Retina (tissue), 1 donor: ENCODE results near the gene JMJD1C.
A peak's percentile ranks its signal among the peaks of the same experiment; 100 is the strongest.

Source experiments
- DNase-seq: peaks from one replicate; pipeline ENCODE4 v3.0.0-alpha.2; 2016

JMJD1C gene

GRCh38 chr10:63206997-63207811 lies 258.6 kb downstream of the JMJD1C start:
- no peak for DNase-seq

DNA sequence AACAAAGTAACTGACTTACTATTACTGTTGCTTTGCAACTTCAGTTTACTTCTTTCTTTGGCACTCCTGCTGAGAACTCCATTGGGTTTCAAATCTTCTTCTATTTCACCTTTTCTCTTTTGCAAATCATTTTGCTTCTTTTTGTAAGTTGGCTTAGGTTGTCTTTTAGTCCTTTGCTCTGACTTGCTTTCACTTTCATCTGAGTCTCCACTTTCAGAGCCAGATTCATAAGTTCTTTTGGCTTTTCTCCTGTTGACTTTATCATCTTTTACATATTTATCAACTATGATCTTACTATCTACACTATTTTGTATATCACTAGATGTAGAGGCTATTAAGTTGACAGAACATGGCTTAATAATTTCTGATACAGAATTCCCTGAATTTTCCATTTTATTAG lies 259.2 kb downstream of the JMJD1C start:
- DNase-seq = no peak

- DNase-seq = no peak
Measured at GRCh38 chr10:63205421-63205820, 260.4 kb downstream of the JMJD1C start.

- DNase-seq = no peak
Measured at GRCh38 chr10:63204667-63205391, 260.9 kb downstream of the JMJD1C start.

DNA sequence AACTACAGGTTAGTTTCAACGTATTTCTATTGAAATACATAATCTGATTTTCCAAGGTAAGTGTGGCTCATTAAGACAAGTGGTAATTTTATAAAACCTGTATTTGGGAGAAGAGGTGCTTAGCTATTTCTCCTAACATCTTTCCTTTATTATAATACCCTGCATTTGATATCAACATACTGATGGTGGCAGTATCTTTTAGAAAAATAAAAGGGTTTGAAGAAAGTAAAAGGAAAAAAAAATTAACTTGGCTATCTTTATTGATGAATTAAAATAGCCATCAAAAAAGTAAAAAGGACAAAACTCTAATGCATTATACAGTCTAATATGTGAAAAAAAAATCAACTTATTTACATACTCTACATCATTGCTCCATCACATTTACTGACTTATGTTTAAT lies 264.7 kb downstream of the JMJD1C start:
- DNase-seq = no peak

DNA sequence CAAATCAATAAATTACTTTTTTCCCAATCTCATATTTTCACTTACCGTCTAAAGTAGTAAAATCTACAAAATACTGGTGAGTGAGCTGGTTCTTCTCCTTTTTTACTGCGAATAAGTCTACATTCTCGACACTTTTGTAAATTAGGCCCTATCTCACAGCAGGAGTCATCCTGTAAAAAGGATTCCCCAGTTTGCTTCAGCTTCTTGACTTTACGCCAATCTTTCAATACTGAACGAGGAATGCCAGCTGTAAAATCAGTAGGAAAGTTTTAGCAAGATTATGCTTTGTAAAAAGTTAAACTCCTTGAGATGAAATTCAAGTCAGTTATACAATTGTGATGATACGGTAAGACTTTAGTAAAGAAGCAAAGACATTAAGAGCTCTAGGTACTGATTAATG lies 265.3 kb downstream of the JMJD1C start:
- DNase-seq = no peak

DNA sequence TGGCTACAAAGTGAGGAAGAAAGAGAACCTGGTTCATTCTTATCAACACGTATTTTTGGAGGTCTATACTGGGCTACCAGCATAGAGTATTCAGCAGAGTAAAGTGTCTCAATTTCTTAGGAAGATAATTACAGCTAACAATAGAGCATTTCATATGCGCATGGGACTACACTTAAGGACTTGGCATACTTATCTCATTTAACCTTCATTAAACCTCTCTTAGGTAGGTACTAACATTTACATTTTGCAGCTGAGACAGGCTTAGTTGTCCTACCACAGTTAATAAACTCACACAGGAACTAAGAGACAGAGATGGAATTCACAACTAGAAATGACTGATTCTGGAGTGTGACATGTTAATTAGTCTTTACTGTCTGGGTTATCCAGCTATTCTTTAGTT lies 266.1 kb downstream of the JMJD1C start:
- no peak for DNase-seq

GRCh38 chr10:63197344-63198092 lies 268.3 kb downstream of the JMJD1C start:
- DNase-seq = no peak

DNA sequence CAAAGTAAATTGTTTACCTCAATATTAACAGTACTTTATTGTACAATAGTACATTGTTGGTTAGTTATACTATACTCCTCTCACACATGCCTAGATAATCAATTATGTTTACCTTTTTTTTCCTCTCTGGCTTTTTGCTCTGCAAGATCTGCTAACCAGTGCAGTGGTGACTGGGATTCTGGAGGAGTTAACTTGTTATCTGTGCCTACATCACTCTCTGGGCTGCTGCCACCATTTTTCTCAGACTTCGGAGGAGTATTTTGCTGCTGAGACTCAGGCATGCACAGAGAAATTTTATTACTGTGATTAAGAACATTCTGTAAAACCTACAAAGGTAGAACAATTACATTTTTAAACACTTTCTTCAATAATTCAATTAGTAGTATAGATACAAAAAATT lies 273.0 kb downstream of the JMJD1C start:
- no peak for DNase-seq

- DNase-seq = no peak
Measured at GRCh38 chr10:63175534-63175933, 290.2 kb downstream of the JMJD1C start.

GRCh38 chr10:63173468-63174232 lies 292.1 kb downstream of the JMJD1C start:
- DNase-seq = no peak

GRCh38 chr10:63171926-63172325 lies 293.9 kb downstream of the JMJD1C start:
- DNase-seq = no peak

DNA sequence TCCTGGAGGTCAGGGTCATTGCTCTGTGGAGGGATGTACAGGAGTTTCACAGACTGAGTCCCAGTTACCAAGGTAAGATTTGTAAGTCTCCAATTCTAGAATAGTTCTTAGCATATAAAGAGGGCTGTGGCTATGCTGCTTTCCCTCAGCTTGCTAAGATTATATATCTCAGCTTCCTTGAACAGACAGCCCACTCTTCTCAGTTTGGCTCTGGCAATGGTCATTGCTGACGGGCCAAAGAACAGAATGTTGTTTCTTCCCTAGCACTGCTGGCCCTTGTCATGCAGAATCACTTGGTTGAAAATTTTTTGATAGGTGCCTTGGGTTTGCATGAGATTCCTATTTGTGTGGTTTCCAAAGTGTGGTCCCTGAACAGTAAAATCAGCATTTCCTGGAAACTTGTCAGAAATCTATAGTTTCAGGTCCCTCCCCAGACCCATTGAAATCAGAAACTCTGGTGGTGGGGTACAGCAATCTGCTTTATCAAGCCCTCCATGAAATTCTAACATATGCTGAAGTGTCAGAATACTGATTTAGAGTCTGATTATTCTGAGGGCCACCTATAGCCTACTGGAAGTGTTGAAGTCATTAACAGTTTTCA lies 294.4 kb downstream of the JMJD1C start:
- no peak for DNase-seq

DNA sequence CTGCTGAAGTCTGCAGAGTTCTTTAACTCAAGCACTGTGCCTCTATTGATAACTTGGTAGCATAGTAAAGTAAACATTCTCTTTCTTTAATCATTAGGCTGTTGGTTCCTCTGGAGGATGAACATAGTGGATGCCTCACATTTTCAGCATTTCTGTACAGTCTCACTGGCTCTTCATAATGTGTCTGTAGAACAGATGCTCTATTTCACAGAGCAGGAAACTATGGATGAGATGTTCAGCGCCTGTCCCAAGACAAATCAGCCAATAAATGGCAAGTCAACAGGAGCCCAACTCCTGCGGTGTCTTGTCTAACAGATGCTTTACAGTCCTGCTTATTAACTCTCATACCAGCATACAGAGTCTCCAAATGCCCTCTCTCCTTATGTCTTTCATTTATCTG lies 296.2 kb downstream of the JMJD1C start:
- DNase-seq = no peak

- DNase-seq = no peak
Measured at GRCh38 chr10:63168821-63169462, 296.8 kb downstream of the JMJD1C start.

DNA sequence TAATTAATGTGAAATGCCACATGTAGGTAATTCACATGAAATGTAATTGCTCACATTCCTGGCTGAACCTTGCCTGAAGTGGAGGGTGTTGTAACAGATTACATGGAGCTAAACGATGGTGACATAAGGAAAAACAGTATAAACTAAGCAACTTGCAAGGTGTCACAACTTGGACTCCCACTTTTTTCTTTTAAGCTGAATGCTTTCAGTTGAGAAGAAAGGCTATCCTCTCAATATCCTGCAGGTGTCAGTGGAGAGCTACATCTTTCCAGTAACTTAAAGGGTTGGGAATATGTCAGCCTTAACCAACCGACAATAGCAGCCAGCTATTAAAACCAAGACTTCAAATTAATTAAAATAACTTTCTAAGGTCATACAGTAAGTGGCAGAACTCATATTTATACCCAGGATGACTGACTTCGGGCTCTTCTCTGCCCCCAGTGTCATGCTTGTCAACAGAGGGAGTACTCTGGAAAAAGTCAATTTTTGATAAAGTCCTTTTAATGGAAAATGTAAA lies 299.0 kb downstream of the JMJD1C start:
- DNase-seq = peak; percentile 42

- DNase-seq = no peak
Measured at GRCh38 chr10:63165249-63165648, 300.5 kb downstream of the JMJD1C start.

GRCh38 chr10:63164166-63164623 lies 301.6 kb downstream of the JMJD1C start:
- no peak for DNase-seq

DNA sequence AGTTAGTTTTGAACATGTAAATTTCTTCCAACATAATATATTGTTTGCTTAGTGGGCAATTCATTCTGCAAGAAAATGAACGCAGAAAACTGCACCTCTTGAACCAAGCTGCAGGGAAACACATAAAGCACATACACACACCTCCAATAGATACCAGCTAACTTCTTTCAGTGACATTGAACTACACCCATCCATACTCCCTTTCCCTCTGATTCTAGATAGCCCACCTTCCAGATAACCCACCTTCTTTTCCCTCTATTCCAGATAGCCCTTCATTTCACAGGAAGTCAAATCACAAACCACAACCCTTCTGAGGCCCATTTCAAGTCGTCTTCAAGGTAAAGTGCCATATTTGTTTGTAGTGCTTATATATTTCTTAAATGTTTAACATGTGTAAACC lies 304.2 kb downstream of the JMJD1C start:
- no peak for DNase-seq

DNA sequence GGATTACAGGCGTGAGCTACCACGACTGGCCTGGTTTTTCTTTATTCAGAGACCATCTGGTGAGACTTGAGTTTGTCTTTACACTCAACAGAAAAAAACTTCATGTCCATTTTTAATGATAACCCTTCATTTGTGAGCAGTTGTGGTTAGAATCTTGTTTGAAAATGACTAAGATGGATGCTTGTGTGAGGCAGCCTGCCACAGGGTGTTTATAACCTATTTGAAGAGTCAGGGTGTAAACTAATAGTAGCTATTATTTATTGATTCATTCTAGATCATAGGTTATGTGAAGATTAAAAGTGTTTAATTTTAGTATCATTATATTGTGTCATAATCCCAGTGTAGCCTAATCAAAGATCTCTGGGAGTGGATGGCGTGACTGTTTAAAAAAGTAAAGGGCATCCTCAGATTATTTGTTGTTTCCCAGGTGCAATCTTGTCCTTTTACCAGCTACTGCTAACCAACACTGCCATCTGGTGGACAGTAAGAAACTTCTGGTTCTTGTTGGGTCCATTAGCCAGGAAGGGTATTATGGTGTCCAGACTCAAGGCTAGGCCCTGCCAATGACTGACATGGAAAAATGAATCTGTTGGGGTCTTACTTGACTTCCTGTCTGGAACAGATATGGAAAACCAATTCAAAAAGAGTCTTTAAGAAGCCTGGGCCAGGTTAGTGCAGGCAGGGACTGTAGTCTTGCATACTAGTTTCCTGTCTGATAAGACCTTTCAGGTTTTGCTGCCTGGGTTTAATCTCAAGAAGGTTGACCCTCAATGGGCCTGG lies 307.7 kb downstream of the JMJD1C start:
- DNase-seq = peak; percentile 61

DNA sequence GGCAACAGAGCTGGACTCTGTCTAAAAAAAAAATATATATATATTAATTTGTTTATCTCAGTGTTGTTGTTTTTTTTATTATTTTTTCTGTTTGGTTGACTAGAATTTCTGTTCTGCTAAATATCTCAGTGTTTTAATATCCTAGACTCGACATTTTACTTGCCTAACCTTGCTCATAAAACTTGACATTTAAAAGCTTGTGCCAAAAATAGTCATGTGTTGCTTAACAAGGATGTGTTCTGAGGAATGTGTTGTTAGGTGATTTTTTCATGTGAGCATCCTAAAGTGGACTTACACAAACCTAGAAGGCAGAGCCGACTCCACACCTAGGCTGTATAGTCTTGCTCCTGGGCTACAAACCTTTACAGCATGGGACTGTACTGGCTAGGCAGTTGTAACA lies 309.5 kb downstream of the JMJD1C start:
- DNase-seq = no peak
